ENCODE measurements around the gene HLA-B.

GRCh38 chr6:31359581-31359980, 2.6 kb upstream of the HLA-B start:
- TF ChIP-seq, protein P1, sequence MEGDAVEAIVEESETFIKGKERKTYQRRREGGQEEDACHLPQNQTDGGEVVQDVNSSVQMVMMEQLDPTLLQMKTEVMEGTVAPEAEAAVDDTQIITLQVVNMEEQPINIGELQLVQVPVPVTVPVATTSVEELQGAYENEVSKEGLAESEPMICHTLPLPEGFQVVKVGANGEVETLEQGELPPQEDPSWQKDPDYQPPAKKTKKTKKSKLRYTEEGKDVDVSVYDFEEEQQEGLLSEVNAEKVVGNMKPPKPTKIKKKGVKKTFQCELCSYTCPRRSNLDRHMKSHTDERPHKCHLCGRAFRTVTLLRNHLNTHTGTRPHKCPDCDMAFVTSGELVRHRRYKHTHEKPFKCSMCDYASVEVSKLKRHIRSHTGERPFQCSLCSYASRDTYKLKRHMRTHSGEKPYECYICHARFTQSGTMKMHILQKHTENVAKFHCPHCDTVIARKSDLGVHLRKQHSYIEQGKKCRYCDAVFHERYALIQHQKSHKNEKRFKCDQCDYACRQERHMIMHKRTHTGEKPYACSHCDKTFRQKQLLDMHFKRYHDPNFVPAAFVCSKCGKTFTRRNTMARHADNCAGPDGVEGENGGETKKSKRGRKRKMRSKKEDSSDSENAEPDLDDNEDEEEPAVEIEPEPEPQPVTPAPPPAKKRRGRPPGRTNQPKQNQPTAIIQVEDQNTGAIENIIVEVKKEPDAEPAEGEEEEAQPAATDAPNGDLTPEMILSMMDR (IDR thresholded peaks at IDR 0.05; ENCODE audit: poor library complexity, severe bottlenecking) = no peak
- TF ChIP-seq POLR2AphosphoS5 (IDR thresholded peaks at IDR 0.05) = no peak

Data from neural cell (in vitro differentiated cells).